ENCODE results near the gene VCL.
"Not testable (repeated sequence)": the region's sequence is repeated elsewhere in the genome, so short reads cannot be mapped to it uniquely, and the experiment has no call there.

The VCL gene

GRCh38 chr10:74024600-74024999 is 26.7 kb downstream of the VCL start:
- no peak for TF ChIP-seq CTCF (IDR thresholded peaks at IDR 0.05; ENCODE audit: extremely low read depth, missing control alignments)
- no peak for DNase-seq (ENCODE audit: low spot score)

- no peak for TF ChIP-seq CTCF (IDR thresholded peaks at IDR 0.05; ENCODE audit: extremely low read depth, missing control alignments)
- no peak for DNase-seq (ENCODE audit: low spot score)
Measured at GRCh38 chr10:74025380-74025978, 27.6 kb downstream of the VCL start.

- no peak for TF ChIP-seq CTCF (IDR thresholded peaks at IDR 0.05; ENCODE audit: extremely low read depth, missing control alignments)
- no peak for DNase-seq (ENCODE audit: low spot score)
Measured at GRCh38 chr10:74026428-74027015, 28.6 kb downstream of the VCL start.

GRCh38 chr10:74027702-74028101 is 29.8 kb downstream of the VCL start:
- TF ChIP-seq CTCF (IDR thresholded peaks at IDR 0.05; ENCODE audit: extremely low read depth, missing control alignments): no peak
- DNase-seq (ENCODE audit: low spot score): no peak

- DNase-seq (ENCODE audit: low spot score): no peak
- TF ChIP-seq CTCF (IDR thresholded peaks at IDR 0.05; ENCODE audit: extremely low read depth, missing control alignments): no peak
Measured at GRCh38 chr10:74029943-74030342, 32.0 kb downstream of the VCL start.

GRCh38 chr10:74032208-74032607 is 34.3 kb downstream of the VCL start:
- not testable (repeated sequence) for DNase-seq (ENCODE audit: low spot score)

GRCh38 chr10:74032900-74033655 is 35.2 kb downstream of the VCL start:
- no peak for TF ChIP-seq CTCF (IDR thresholded peaks at IDR 0.05; ENCODE audit: extremely low read depth, missing control alignments)
- DNase-seq (ENCODE audit: low spot score): no peak
